ENCODE data around the gene SLC25A23. TPM values are rescaled to one million over a fixed set of nuclear protein-coding genes. Genes with fewer than 3 reads are reported as not detected.

Gene SLC25A23
- total RNA-seq, 1 experiment from 2014 or later = 42.9 TPM

- peak; percentile 61 for DNase-seq
- Histone ChIP-seq H2BK20ac (ENCODE audit: low read depth, low read length, poor library complexity, severe bottlenecking) (no peak within 1 kb of the TSS), H3T11ph (ENCODE audit: low read length) (no peak within 1 kb of the TSS), H3K23ac (ENCODE audit: insufficient read length, low read depth, low read length) (no peak within 1 kb of the TSS), H2BK5ac (ENCODE audit: insufficient read length, low read length) (no peak within 1 kb of the TSS), H3K79me2 (ENCODE audit: insufficient read depth, low read length) (no peaks in the 10 kb centered on the region), H3K79me1 (ENCODE audit: insufficient read depth, low read depth, low read length, poor library complexity, severe bottlenecking) (no peaks in the 10 kb centered on the region), H4K5ac (ENCODE audit: insufficient read length, low read depth, low read length) (no peak within 1 kb of the TSS), H3K27ac (ENCODE audit: insufficient read length, low read depth, low read length) (no peak within 1 kb of the TSS), H2BK12ac (ENCODE audit: insufficient read length, low read depth, low read length) (no peak within 1 kb of the TSS), H3K23me2 (ENCODE audit: insufficient read length, low read depth, low read length, poor library complexity, severe bottlenecking) (peaks cover 3% of the 10 kb centered on the region), H4K91ac (ENCODE audit: insufficient read length, low read depth, low read length) (no peak within 1 kb of the TSS), H3K4me1 (ENCODE audit: insufficient read depth, low read length) (no peaks in the 10 kb centered on the region), H3K4ac (ENCODE audit: low read depth, low read length) (no peak within 1 kb of the TSS), H3K27me3 (ENCODE audit: insufficient read depth, low read length) (no peaks in the 10 kb centered on the region), H3K4me2 (ENCODE audit: insufficient read depth, insufficient read length, low read length) (no peak within 1 kb of the TSS), H2BK15ac (ENCODE audit: low read depth, low read length) (no peak within 1 kb of the TSS), H3K9ac (ENCODE audit: extremely low read depth, insufficient read length, low read length) (no peak within 1 kb of the TSS), H3K14ac (ENCODE audit: insufficient read depth, low read length) (no peak within 1 kb of the TSS), H3K18ac (ENCODE audit: insufficient read length, low read depth, low read length) (no peak within 1 kb of the TSS), H3K9me3 (ENCODE audit: control insufficient read depth, low read depth, low read length) (no peaks in the 10 kb centered on the region), H3K56ac (ENCODE audit: insufficient read length, low read depth, low read length) (no peak within 1 kb of the TSS), H4K8ac (replicated peaks; ENCODE audit: insufficient read length, low read depth, low read length) (no peak within 1 kb of the TSS), H2BK120ac (ENCODE audit: low read depth, low read length, poor library complexity, severe bottlenecking) (no peak within 1 kb of the TSS), H2AFZ (ENCODE audit: low read length) (no peak within 1 kb of the TSS), H4K20me1 (ENCODE audit: control insufficient read depth, insufficient read depth, insufficient read length) (no peaks in the 10 kb centered on the region), H2AK5ac (ENCODE audit: insufficient read length, low read length) (no peak within 1 kb of the TSS)
- no peaks in the 10 kb centered on the region for H3K36me3 Mint-ChIP-seq (ENCODE audit: insufficient read depth in 1 of 3, low read depth in 3 of 3)
- H3K27me3 Mint-ChIP-seq (ENCODE audit: low read depth) = peaks cover 6% of the 10 kb centered on the region
- TF ChIP-seq CTCF (conservative IDR thresholded peaks at IDR 0.05) = peak; percentile 75
- H3K4me3 Mint-ChIP-seq = peak within 1 kb of the TSS in 1 of 2 experiments; percentile 39; a peak in 2 of 5 replicates
- H3K4me1 Mint-ChIP-seq = peaks cover 9 to 15% of the 10 kb centered on the region in 2 experiments
- H3K9me3 Mint-ChIP-seq = no peaks in the 10 kb centered on the region
- no CpG with 5 or more reads among the region's 24 CpGs for WGBS (ENCODE audit: extremely low coverage, insufficient read length, low lambda C conversion rate)
- 0 out of 7 replicates have a peak within 1 kb of the TSS, but pooled peaks of 1 of the 3 experiments have one; percentile 25 for H3K27ac Mint-ChIP-seq
These were observed 22.1 kb upstream of the SLC25A23 start, which contains the start of gene DENND1C for GRCh38 chr19:6481541-6482342. Gene DENND1C (minus strand): TSS chr19:6481787. CDS start chr19:6481695, 92 bp downstream.

Measured in H9 (cell line).